HG02623 (cell line): ENCODE measurements around the gene CALHM5.
"Not testable (repeated sequence)": the region's sequence is repeated elsewhere in the genome, so short reads cannot be mapped to it uniquely, and the experiment has no call there.

Source experiments
- ATAC-seq: cut with Tn5 transposase; IDR thresholded peaks from one replicate; pipeline ENCODE4 v1.9.1; 2021; ENCODE audit warnings: moderate library complexity; ENCODE audit not compliant: unreplicated experiment

CALHM5 gene

GRCh38 chr6:116511424-116512110 is at the start of gene CALHM5:
Gene CALHM5 (plus strand): TSS chr6:116511639. CDS start chr6:116511697, 58 bp downstream.
- no peak for ATAC-seq

- peak; percentile 75 for ATAC-seq
Measured at GRCh38 chr6:116461932-116462885, 49.2 kb upstream of the CALHM5 start.

GRCh38 chr6:116463301-116463700 is 48.1 kb upstream of the CALHM5 start:
- no peak for ATAC-seq

GRCh38 chr6:116465246-116465645 is 46.2 kb upstream of the CALHM5 start:
- ATAC-seq = no peak

GRCh38 chr6:116467096-116467495 is 44.3 kb upstream of the CALHM5 start:
- no peak for ATAC-seq

GRCh38 chr6:116467514-116467913 is 43.9 kb upstream of the CALHM5 start:
- no peak for ATAC-seq

GRCh38 chr6:116468293-116468692 is 43.1 kb upstream of the CALHM5 start:
- ATAC-seq = no peak

GRCh38 chr6:116471531-116471930 is 39.9 kb upstream of the CALHM5 start:
- no peak for ATAC-seq

- ATAC-seq = no peak
Measured at GRCh38 chr6:116472706-116473105, 38.7 kb upstream of the CALHM5 start.

- no peak for ATAC-seq
Measured at GRCh38 chr6:116475141-116475540, 36.3 kb upstream of the CALHM5 start.

- peak; percentile 100 for ATAC-seq
Measured at GRCh38 chr6:116476002-116476678, 35.3 kb upstream of the CALHM5 start.

GRCh38 chr6:116482780-116483179 is 28.7 kb upstream of the CALHM5 start:
- ATAC-seq = no peak

GRCh38 chr6:116483616-116484015 is 27.8 kb upstream of the CALHM5 start:
- ATAC-seq = no peak

- ATAC-seq = no peak
Measured at GRCh38 chr6:116485559-116486184, 25.8 kb upstream of the CALHM5 start.

- ATAC-seq = no peak
Measured at GRCh38 chr6:116491610-116492330, 19.7 kb upstream of the CALHM5 start.

GRCh38 chr6:116492331-116493067 is 18.9 kb upstream of the CALHM5 start:
- no peak for ATAC-seq

GRCh38 chr6:116495161-116495560 is 16.3 kb upstream of the CALHM5 start:
- not testable (repeated sequence) for ATAC-seq

GRCh38 chr6:116497113-116497676 is 14.2 kb upstream of the CALHM5 start:
- ATAC-seq = no peak

GRCh38 chr6:116500969-116501433 is 10.4 kb upstream of the CALHM5 start:
- ATAC-seq = no peak
